ENCODE results near the gene TNNT1. TPM values are rescaled to one million over a fixed set of nuclear protein-coding genes. Genes with fewer than 3 reads are reported as not detected.

TNNT1 gene
- total and polyA plus RNA-seq, 8 donors = 1.1 to 4.3 (median 1.6) TPM; not detected in 1

DNA sequence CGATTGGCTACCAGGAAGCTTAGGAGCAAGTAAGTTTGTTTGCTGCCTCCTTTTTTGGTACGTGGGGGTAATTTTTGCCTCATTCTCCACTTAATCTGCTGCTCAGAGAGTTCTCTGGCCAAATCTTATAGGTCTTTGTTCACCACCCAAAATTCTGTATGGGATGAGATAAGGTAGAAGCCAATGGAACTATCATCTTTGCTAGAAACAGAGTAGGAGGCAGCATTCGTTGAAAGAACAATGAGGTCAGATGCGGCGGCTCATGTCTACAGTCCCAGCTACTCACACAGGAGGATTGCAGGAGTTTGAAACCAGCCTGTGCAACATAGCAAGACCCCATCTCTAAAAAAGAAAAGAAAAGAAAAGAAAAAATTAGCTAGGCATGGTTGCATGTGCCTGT, 22.4 kb upstream of the TNNT1 start:
- H3K36me3 ChIP-seq = no peaks in the 10 kb centered on the region
- H3K27me3 ChIP-seq = peaks cover 62 to 100% of the 10 kb centered on the region in 2 donors
- intact Hi-C loops (cut with DNase I) = no loop called here
- no peak overlapping the region for H3K4me3 ChIP-seq
- TF ChIP-seq, protein P1, sequence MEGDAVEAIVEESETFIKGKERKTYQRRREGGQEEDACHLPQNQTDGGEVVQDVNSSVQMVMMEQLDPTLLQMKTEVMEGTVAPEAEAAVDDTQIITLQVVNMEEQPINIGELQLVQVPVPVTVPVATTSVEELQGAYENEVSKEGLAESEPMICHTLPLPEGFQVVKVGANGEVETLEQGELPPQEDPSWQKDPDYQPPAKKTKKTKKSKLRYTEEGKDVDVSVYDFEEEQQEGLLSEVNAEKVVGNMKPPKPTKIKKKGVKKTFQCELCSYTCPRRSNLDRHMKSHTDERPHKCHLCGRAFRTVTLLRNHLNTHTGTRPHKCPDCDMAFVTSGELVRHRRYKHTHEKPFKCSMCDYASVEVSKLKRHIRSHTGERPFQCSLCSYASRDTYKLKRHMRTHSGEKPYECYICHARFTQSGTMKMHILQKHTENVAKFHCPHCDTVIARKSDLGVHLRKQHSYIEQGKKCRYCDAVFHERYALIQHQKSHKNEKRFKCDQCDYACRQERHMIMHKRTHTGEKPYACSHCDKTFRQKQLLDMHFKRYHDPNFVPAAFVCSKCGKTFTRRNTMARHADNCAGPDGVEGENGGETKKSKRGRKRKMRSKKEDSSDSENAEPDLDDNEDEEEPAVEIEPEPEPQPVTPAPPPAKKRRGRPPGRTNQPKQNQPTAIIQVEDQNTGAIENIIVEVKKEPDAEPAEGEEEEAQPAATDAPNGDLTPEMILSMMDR (IDR thresholded peaks at IDR 0.05) = no peak
- ATAC-seq (no peak), DNase-seq (no peak)
- H3K27ac ChIP-seq = no peak overlapping the region
- peaks cover 6 to 14% of the 10 kb centered on the region in 2 donors for H3K4me1 ChIP-seq
- H3K9me3 ChIP-seq = no peaks in the 10 kb centered on the region

DNA sequence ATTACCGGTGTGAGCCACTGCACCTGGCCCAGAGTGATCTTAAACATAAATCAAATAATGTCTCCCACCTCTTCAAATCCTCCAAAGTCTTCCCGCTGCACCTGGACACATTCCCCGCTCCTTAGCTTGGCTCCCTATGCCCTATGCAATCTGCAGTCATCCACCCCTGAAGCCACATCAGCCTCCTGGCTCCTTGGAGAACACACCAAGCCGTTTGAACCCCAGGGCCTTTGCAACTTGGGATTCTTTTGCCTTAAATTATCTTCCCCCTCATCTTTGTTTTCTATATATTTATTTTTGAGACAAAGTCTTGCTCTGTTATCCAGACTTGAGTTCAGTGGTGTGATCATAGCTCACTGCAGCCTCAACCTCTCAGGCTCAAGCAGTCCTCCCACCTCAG, 20.1 kb upstream of the TNNT1 start:
- Histone ChIP-seq H3K4me3 (no peak overlapping the region), H3K36me3 (no peaks in the 10 kb centered on the region), H3K27ac (no peak overlapping the region), H3K4me1 (peaks cover 6 to 15% of the 10 kb centered on the region in 2 donors), H3K27me3 (peaks cover 49 to 100% of the 10 kb centered on the region in 2 donors), H3K9me3 (no peaks in the 10 kb centered on the region)
- ATAC-seq (no peak), DNase-seq (no peak)
- intact Hi-C loops (cut with DNase I) = no loop called here
- TF ChIP-seq, protein P1 (IDR thresholded peaks at IDR 0.05) = no peak

GRCh38 chr19:55166530-55167268, 17.7 kb upstream of the TNNT1 start, which contains the start of gene DNAAF3:
Gene DNAAF3, minus strand, starts transcription at chr19:55166613. Its CDS starts 200 bp downstream, at chr19:55166413.
- intact Hi-C loops (cut with DNase I) = no loop called here
- peak; percentile 53 to 92 (median 90) for DNase-seq
- Histone ChIP-seq H3K9me3 (no peaks in the 10 kb centered on the region), H3K36me3 (no peaks in the 10 kb centered on the region), H3K27me3 (peaks cover 36 to 100% of the 10 kb centered on the region in 2 donors), H3K4me3 (peak within 1 kb of the TSS; percentile 19 to 35), H3K4me1 (peaks cover 0 to 6% of the 10 kb centered on the region in 2 donors), H3K27ac (no peak within 1 kb of the TSS)
- TF ChIP-seq, protein P1 (IDR thresholded peaks at IDR 0.05) = no peak
- peak; percentile 99 for ATAC-seq

- peak in 2 of 4 donors; percentile 66 to 76 for DNase-seq
- intact Hi-C loops (cut with DNase I) = no loop called here
- TF ChIP-seq, protein P1 (IDR thresholded peaks at IDR 0.05) = no peak
- H3K4me3 ChIP-seq = peak overlapping the region; percentile 19 to 35
- H3K4me1 ChIP-seq = peaks cover 0 to 6% of the 10 kb centered on the region in 2 donors
- ATAC-seq = peak; percentile 76
- peaks cover 42 to 100% of the 10 kb centered on the region in 2 donors for H3K27me3 ChIP-seq
- H3K36me3 ChIP-seq = no peaks in the 10 kb centered on the region
- H3K9me3 ChIP-seq = no peaks in the 10 kb centered on the region
- no peak overlapping the region for H3K27ac ChIP-seq
Measured at GRCh38 chr19:55165952-55166529, 17.0 kb upstream of the TNNT1 start.
